ENCODE results near the gene GTF3C1. TPM values are rescaled to one million over a fixed set of nuclear protein-coding genes. Genes with fewer than 3 reads are reported as not detected.
"Not testable (repeated sequence)": the region's sequence is repeated elsewhere in the genome, so short reads cannot be mapped to it uniquely, and the experiment has no call there.

The GTF3C1 gene
- polyA plus RNA-seq, 10 donors = 39.9 to 64.6 (median 51.2) TPM

DNA sequence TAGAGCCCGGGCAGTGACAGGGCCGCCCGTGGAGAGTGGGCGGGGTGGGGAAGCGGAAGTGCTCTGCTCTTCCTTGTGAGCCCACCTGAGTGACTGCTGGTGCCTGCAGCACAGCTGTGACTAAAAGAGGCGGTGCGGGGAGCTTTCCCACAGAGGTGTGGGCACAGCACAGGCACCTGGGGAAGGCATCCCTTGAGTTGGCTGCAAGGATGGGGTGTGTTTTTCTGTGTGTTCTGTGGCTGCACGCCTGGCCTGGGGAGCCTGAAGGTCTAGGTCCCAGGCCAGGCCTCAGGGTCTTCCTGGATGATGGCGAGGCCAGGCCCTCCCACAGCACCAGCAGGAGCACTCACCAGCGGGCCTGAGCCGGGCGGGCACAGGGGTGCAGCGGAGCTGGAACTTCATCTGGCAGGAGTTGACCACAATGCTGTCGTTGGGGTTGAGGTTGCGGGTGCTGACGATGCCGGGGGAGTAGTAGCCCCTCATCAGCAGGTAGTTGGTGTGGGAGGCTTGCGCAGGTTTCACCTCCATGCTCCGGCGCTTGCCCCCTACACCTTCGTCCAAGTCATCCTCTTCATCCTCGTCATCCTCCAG lies 80.7 kb downstream of the GTF3C1 start:
- no peak for DNase-seq

DNA sequence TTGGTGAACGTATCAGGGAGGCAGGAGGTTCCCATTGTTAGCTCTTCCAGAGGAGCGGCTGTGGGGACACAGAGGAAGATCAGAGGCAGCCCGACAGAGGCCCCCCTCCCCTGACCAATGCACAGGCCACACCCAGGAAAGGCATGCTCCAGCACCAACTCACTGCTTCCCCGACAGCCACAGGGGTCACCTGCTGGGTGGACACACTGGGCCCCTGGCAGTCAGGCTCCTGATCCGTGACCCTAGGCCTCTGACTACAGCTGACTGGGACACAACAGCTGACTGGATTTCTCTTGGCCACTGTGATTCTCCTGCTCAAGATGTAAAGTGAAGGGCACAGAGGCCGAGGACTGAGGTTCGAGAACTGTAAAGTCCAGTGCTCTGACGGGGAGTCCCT lies 84.2 kb downstream of the GTF3C1 start:
- DNase-seq = no peak

GRCh38 chr16:27464626-27465482 lies 84.9 kb downstream of the GTF3C1 start:
- DNase-seq = no peak

DNA sequence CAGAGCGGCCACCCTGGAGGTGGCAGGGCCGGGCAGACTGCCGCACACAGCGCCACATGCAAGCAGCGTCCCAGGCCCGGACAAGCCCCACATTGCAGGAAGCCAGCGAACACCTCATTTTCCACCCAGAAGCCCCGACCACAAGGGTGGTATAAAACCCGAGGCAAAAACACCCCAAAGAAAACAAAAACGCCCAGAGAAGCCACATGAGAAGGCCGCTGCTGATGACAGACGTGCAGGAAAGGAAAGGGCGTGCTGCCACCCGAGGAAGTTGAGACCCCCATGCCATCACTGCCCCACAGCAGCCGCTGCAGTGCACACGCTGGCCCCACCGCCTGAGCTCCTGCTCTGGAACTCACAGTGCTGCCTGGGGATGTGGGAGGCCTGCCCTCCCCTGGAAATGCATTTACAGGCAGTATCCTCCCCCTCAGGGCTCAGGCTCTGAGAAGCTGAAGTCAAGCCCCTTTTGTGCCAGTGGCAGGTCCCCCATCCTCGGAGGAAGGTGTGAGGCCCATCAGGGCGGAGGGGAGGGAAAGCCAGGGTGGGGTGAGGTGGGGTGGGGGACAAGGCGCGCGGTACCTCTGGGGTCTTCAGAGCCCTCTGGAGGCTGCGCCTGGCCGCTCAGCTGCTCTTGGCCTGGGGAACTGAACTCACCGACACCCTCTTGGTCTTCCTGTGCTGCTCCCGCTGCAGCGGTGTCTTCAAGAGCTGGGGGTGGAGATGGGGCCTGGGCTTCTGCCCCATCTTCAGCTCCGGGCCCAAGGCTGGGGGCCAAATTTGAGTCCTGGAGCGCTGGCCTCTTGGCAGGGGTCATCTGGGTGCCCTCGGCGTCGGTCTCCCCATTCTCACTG lies 85.7 kb downstream of the GTF3C1 start:
- DNase-seq = no peak

DNA sequence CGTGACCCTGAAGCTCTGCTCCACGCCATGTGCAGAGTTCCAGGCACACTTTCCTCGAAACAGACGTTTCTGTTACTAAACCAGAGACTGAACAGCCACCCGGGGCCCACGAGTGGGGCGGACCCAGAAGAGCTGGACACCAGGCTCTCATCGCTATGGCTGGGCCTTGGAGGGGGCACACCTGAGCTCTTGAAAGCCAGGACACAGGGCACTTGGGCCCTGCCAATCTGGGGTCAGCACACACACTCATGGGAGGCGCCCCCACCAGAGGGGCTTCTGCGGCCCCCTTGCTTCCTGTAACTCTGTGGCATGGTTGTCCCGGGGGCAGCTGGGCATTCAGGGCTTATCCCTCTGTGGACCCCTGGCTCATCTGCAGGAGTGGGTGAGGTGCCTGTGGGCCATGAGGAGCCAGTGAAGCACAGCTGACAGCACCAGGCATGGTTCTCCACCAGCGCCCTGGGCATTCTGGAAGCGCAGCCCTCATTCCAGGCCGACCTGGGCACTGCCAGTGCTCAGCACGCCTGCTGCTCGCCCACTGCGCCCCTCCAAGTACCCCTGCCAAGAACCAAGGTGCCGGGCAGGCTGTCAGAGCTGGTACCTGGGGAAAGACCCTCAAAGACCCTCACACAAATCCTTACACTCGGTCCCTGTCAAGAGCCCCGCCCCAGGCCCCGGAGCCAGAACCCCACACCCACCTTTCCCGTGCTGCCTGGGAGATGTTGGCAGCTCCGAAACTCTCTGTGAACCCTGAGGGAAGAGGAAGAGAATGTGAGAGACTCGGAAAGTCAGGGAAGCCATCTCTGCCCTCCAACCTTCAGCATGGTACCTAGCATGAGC lies 86.6 kb downstream of the GTF3C1 start:
- no peak for DNase-seq

- no peak for DNase-seq
These were observed 87.4 kb downstream of the GTF3C1 start for GRCh38 chr16:27462200-27462845.

- DNase-seq = peak; percentile 41 to 65 (median 44)
These were observed 88.1 kb downstream of the GTF3C1 start for GRCh38 chr16:27461483-27462171.

- DNase-seq = no peak
These were observed 88.8 kb downstream of the GTF3C1 start for GRCh38 chr16:27460663-27461482.

GRCh38 chr16:27460213-27460612 lies 89.5 kb downstream of the GTF3C1 start:
- no peak for DNase-seq

DNA sequence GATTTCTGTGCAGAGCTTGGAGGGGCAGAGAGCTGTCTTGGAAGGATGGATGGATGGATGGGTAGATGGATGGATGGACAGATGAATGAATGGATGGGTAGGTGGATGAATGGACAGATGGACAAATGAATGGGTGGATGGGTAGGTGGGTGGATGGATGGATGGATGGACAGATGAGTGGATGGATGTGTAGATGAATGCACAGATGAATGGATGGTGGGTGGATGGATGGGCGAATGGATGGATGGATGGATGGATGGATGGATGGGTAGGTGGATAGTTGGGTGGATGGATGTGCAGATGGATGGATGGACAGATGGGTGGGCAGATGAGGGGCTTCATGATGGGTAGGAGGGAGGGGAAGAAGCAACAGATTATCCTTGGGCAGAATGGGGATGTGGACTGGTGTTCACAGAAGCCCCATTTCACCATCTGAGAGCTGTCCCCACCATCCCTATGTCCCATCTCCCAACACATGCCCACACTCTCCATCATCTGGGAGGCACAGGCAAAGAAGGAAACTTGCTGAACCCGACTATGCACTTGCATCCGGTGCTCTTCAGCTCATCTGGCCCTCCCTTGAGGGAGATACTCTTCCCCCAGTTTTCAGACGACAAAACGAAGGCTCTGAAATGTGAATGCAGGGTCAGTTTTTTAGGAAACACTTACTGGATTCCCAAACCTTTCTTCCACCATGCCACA lies 90.6 kb downstream of the GTF3C1 start:
- DNase-seq = no peak

DNA sequence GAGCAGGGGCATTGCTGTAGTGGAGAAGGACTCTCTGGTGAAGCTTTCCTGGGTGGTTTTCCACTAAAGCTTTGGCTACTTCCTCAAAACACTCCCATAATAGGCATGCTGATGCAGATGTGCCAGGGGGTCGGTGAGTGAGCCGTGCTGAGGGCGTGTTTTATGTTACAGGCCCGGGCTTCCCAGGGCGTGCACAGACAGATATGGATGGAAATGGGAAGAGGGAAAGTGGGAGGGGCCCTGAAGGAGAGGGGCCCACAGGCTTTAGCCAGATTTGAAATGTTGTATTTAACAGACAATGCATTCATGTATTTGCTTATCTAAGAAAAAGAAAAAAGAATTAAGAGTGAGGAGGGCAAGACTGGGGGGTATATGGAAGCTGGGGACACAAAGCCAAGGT lies 91.5 kb downstream of the GTF3C1 start:
- DNase-seq = no peak

GRCh38 chr16:27457605-27457900 lies 92.2 kb downstream of the GTF3C1 start:
- DNase-seq = not testable (repeated sequence)

DNA sequence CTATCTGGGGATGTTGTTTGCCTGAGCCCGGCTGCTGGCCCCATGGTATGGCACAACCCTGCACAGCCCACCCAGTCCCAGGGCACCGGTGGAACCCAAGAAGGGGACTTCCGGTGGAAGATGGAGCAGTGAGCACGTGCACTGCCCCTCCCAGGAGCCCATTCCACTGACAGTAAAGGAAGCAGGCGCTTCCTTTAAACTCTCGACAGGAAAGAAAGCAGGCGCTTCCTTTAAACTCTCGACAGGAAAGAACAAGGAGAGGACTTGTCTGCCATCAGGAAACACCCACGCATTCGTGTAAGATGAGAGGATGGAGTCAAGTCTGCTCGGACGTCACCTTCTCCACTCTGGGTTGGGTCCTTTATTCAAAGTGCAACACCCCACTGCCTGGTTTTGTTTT lies 94.0 kb downstream of the GTF3C1 start:
- no peak for DNase-seq

GRCh38 chr16:27453494-27453825 lies 96.3 kb downstream of the GTF3C1 start:
- DNase-seq = no peak

GRCh38 chr16:27452569-27453493 lies 96.9 kb downstream of the GTF3C1 start:
- no peak for DNase-seq

DNA sequence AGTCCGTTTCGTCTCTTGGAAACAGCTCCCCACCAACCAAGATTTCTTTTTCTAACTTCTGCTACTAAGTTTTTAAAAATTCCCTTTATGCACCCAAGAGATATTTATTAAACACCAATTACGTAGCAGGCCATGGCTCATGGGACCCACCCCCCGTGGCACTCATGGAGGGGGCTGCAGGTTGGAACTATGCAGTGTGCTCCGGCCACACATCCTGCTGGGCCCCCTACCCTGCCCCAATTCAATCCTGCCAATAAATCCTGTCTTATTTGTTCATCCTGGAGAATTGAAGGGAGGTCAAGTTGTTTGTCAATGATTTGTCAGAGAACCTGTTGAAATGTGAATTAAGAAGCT lies 99.5 kb downstream of the GTF3C1 start:
- no peak for DNase-seq

DNA sequence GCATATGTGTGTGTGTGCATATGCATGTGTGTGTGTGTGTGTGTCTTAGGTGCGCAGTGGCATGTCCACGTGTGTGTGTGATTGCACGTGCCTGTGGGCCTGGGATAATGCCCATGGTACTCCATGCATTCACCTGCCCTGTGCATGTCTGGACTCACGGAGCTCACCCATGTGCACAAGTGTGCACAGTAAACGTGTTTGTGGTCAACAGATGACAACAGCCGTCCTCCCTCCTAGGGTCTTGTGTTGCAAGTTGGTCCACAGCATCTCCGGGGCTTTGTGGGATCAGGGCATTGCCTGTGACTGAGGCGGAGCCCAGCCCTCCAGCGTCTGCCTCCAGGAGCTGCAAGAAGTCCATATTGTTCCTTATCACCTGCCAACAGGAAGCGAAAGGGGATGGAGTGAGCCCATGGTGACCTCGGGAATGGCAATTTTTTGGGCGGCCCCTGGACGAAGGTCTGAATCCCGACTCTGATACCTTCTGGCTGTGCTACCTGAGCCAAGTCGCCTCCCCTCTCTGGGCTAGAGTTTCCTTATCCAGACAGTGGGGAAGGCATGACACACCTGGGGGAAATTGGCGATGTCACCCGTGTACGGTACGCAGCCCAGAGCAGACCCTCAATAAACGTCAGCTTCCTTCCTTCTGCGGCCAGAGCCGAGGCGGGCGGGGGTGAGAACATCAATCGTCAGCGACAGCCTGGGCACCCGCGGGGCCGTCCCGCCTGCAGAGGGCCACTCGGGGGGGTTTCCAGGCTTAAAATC lies 100.1 kb downstream of the GTF3C1 start:
- DNase-seq = no peak
